Measurements from ENCODE around the gene NR1H3. TPM values are rescaled to one million over a fixed set of nuclear protein-coding genes. Genes with fewer than 3 reads are reported as not detected.

Gene NR1H3
- total RNA-seq, 1 experiment from 2014 or later: 26.3 TPM

DNA sequence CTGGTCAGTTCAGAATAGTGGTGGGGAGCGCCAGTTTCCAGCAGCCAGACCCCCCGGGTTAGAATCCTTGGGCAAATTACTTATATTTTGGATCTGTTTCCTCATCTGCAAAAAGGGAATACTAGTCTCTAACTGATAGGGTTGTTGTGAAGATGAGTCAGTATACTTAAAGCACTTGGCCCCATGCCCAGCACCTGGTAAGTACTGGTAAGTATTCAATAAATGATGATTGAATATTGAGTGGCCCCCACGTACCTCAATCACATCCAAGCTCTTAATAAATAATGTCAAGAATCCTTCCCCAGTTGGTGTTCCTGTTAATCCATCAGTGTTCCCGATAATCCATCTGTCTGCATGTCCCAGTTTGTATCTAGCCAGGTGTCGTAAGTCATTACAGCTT is 21.3 kb upstream of the NR1H3 start:
- H3K79me2 ChIP-seq (ENCODE audit: insufficient read depth, low read length): no peaks in the 10 kb centered on the region
- Mint-ChIP-seq H3K9me3 (no peaks in the 10 kb centered on the region), H3K27ac (peak overlapping the region in 1 of 3 experiments; percentile 8; a peak in 2 of 7 replicates), H3K4me1 (peaks cover 0 to 9% of the 10 kb centered on the region in 2 experiments; a peak in 3 of 4 replicates), H3K4me3 (no peak overlapping the region), H3K36me3 (ENCODE audit: insufficient read depth in 1 of 3, low read depth in 3 of 3) (peaks cover 3 to 70% (median 56%) of the 10 kb centered on the region in 3 experiments; a peak in 5 of 7 replicates), H3K27me3 (ENCODE audit: low read depth) (no peaks in the 10 kb centered on the region)
- no peak overlapping the region for H2BK20ac ChIP-seq (ENCODE audit: low read depth, low read length, poor library complexity, severe bottlenecking)
- no peak overlapping the region for H2AFZ ChIP-seq (ENCODE audit: low read length)
- H3K9me3 ChIP-seq (ENCODE audit: control insufficient read depth, low read depth, low read length): no peaks in the 10 kb centered on the region
- H4K8ac ChIP-seq (replicated peaks; ENCODE audit: insufficient read length, low read depth, low read length): no peak overlapping the region
- H2BK12ac ChIP-seq (ENCODE audit: insufficient read length, low read depth, low read length): no peak overlapping the region
- H3K27me3 ChIP-seq (ENCODE audit: insufficient read depth, low read length): no peaks in the 10 kb centered on the region
- H3K18ac ChIP-seq (ENCODE audit: insufficient read length, low read depth, low read length): no peak overlapping the region
- no peak for TF ChIP-seq CTCF (conservative IDR thresholded peaks at IDR 0.05)
- no peak overlapping the region for H2BK15ac ChIP-seq (ENCODE audit: low read depth, low read length)
- H3K9ac ChIP-seq (ENCODE audit: extremely low read depth, insufficient read length, low read length): no peak overlapping the region
- no peak overlapping the region for H2AK5ac ChIP-seq (ENCODE audit: insufficient read length, low read length)
- H4K91ac ChIP-seq (ENCODE audit: insufficient read length, low read depth, low read length): no peak overlapping the region
- no peak overlapping the region for H3K4ac ChIP-seq (ENCODE audit: low read depth, low read length)
- H3K79me1 ChIP-seq (ENCODE audit: insufficient read depth, low read depth, low read length, poor library complexity, severe bottlenecking): no peaks in the 10 kb centered on the region
- no peak overlapping the region for H3K27ac ChIP-seq (ENCODE audit: insufficient read length, low read depth, low read length)
- no peak overlapping the region for H3K56ac ChIP-seq (ENCODE audit: insufficient read length, low read depth, low read length)
- no peaks in the 10 kb centered on the region for H3K4me1 ChIP-seq (ENCODE audit: insufficient read depth, low read length)
- H4K5ac ChIP-seq (ENCODE audit: insufficient read length, low read depth, low read length): no peak overlapping the region
- no CpG with 5 or more reads among the region's 5 CpGs for WGBS (ENCODE audit: extremely low coverage, insufficient read length, low lambda C conversion rate)
- no peak overlapping the region for H3K4me2 ChIP-seq (ENCODE audit: insufficient read depth, insufficient read length, low read length)
- no peak overlapping the region for H2BK120ac ChIP-seq (ENCODE audit: low read depth, low read length, poor library complexity, severe bottlenecking)
- H3K23me2 ChIP-seq (ENCODE audit: insufficient read length, low read depth, low read length, poor library complexity, severe bottlenecking): no peaks in the 10 kb centered on the region
- H3T11ph ChIP-seq (ENCODE audit: low read length): no peak overlapping the region
- no peak for DNase-seq
- no peak overlapping the region for H3K14ac ChIP-seq (ENCODE audit: insufficient read depth, low read length)
- no peak overlapping the region for H3K23ac ChIP-seq (ENCODE audit: insufficient read length, low read depth, low read length)
- no peak overlapping the region for H2BK5ac ChIP-seq (ENCODE audit: insufficient read length, low read length)
- H4K20me1 ChIP-seq (ENCODE audit: control insufficient read depth, insufficient read depth, insufficient read length): no peaks in the 10 kb centered on the region

Measured in H9 (cell line).